ENCODE data around the gene MMP8. TPM values are rescaled to one million over a fixed set of nuclear protein-coding genes. Genes with fewer than 3 reads are reported as not detected.

The MMP8 gene
- total and polyA plus RNA-seq, 9 of the 15 experiments (the other 6 are each of a cell fraction or from before 2014, with no cell fraction given) = not detected

DNA sequence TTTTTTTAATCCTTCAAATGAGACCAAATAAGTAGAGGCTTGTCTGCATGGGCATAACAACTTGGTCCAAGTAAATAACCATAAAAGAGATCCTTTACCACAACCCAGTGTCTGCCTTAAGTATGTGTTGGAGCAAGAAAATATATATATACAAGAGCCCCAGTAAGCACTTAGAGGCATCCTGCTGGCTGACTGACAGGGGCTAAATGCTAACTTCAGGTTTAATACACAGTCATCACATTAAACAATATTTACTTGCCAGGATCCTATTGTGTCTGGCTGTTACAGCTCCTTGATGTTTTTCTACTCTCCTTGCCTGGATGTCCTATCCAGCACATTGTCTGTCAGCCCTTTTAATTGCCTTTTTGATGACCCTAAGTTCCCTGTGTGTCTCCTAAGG lies 62.1 kb downstream of the MMP8 start (continued):
- TF ChIP-seq, protein P1, sequence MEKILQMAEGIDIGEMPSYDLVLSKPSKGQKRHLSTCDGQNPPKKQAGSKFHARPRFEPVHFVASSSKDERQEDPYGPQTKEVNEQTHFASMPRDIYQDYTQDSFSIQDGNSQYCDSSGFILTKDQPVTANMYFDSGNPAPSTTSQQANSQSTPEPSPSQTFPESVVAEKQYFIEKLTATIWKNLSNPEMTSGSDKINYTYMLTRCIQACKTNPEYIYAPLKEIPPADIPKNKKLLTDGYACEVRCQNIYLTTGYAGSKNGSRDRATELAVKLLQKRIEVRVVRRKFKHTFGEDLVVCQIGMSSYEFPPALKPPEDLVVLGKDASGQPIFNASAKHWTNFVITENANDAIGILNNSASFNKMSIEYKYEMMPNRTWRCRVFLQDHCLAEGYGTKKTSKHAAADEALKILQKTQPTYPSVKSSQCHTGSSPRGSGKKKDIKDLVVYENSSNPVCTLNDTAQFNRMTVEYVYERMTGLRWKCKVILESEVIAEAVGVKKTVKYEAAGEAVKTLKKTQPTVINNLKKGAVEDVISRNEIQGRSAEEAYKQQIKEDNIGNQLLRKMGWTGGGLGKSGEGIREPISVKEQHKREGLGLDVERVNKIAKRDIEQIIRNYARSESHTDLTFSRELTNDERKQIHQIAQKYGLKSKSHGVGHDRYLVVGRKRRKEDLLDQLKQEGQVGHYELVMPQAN (IDR thresholded peaks at IDR 0.05; ENCODE audit: borderline replicate concordance) = no peak
- TF ChIP-seq, protein P2, sequence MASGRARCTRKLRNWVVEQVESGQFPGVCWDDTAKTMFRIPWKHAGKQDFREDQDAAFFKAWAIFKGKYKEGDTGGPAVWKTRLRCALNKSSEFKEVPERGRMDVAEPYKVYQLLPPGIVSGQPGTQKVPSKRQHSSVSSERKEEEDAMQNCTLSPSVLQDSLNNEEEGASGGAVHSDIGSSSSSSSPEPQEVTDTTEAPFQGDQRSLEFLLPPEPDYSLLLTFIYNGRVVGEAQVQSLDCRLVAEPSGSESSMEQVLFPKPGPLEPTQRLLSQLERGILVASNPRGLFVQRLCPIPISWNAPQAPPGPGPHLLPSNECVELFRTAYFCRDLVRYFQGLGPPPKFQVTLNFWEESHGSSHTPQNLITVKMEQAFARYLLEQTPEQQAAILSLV (tag; IDR thresholded peaks at IDR 0.05) = no peak

Other genes starting within 250 kb of the MMP8 start
Only the 7 nearest of the 8 such genes appear.
- not detected in 2 replicates for gene MMP7, start 194.2 kb downstream of the MMP8 start, total RNA-seq (2014; rRNA removed)
- gene MMP7, start 194.2 kb downstream of the MMP8 start, total RNA-seq (2014; rRNA removed; fragmentation: Illumina TruSeq; extraction: Trizol) = not detected in 2 replicates
- not detected in 2 replicates for gene MMP7, start 194.2 kb downstream of the MMP8 start, total RNA-seq (2015; rRNA removed; fragmentation: Illumina TruSeq; extraction: Trizol)
- 0.13 and 0.31 TPM in 2 replicates for gene MMP7, start 194.2 kb downstream of the MMP8 start, total RNA-seq (2021)
- not detected in 2 replicates for gene MMP7, start 194.2 kb downstream of the MMP8 start, polyA plus RNA-seq (2011; rRNA removed)
- gene MMP7, start 194.2 kb downstream of the MMP8 start, polyA plus RNA-seq (2014; fragmentation: Illumina TruSeq; extraction: Trizol) = not detected in 2 replicates
- not detected for gene MMP7, start 194.2 kb downstream of the MMP8 start, polyA plus RNA-seq (2014; fragmentation: Nextera tagmentation; extraction: Ambion mirVana)
- not detected in 2 replicates for gene MMP7, start 194.2 kb downstream of the MMP8 start, polyA plus RNA-seq (2014; rRNA removed)
- not detected in 2 replicates for gene MMP20, start 99.6 kb downstream of the MMP8 start, total RNA-seq (2014; rRNA removed)
- not detected in 2 replicates for gene MMP20, start 99.6 kb downstream of the MMP8 start, total RNA-seq (2014; rRNA removed; fragmentation: Illumina TruSeq; extraction: Trizol)
- gene MMP20, start 99.6 kb downstream of the MMP8 start, total RNA-seq (2015; rRNA removed; fragmentation: Illumina TruSeq; extraction: Trizol) = not detected in 2 replicates
- gene MMP20, start 99.6 kb downstream of the MMP8 start, total RNA-seq (2021) = not detected in 2 replicates
- not detected in 2 replicates for gene MMP20, start 99.6 kb downstream of the MMP8 start, polyA plus RNA-seq (2011; rRNA removed)
- gene MMP20, start 99.6 kb downstream of the MMP8 start, polyA plus RNA-seq (2014; fragmentation: Illumina TruSeq; extraction: Trizol) = not detected in 2 replicates
- not detected for gene MMP20, start 99.6 kb downstream of the MMP8 start, polyA plus RNA-seq (2014; fragmentation: Nextera tagmentation; extraction: Ambion mirVana)
- not detected in 2 replicates for gene MMP20, start 99.6 kb downstream of the MMP8 start, polyA plus RNA-seq (2014; rRNA removed)
- gene MMP27, start 19.2 kb downstream of the MMP8 start, total RNA-seq (2014; rRNA removed) = not detected in 2 replicates
- gene MMP27, start 19.2 kb downstream of the MMP8 start, total RNA-seq (2014; rRNA removed; fragmentation: Illumina TruSeq; extraction: Trizol) = not detected in 2 replicates
- not detected in 2 replicates for gene MMP27, start 19.2 kb downstream of the MMP8 start, total RNA-seq (2015; rRNA removed; fragmentation: Illumina TruSeq; extraction: Trizol)
- gene MMP27, start 19.2 kb downstream of the MMP8 start, total RNA-seq (2021) = not detected in 2 replicates
- gene MMP27, start 19.2 kb downstream of the MMP8 start, polyA plus RNA-seq (2011; rRNA removed) = not detected in 2 replicates
- gene MMP27, start 19.2 kb downstream of the MMP8 start, polyA plus RNA-seq (2014; fragmentation: Illumina TruSeq; extraction: Trizol) = not detected in 2 replicates
- gene MMP27, start 19.2 kb downstream of the MMP8 start, polyA plus RNA-seq (2014; fragmentation: Nextera tagmentation; extraction: Ambion mirVana) = not detected
- gene MMP27, start 19.2 kb downstream of the MMP8 start, polyA plus RNA-seq (2014; rRNA removed) = not detected in 2 replicates
- not detected in 2 replicates for gene MMP10, start 55.7 kb upstream of the MMP8 start, total RNA-seq (2014; rRNA removed)
- not detected in 2 replicates for gene MMP10, start 55.7 kb upstream of the MMP8 start, total RNA-seq (2014; rRNA removed; fragmentation: Illumina TruSeq; extraction: Trizol)
- gene MMP10, start 55.7 kb upstream of the MMP8 start, total RNA-seq (2015; rRNA removed; fragmentation: Illumina TruSeq; extraction: Trizol) = not detected in 2 replicates
- not detected in 2 replicates for gene MMP10, start 55.7 kb upstream of the MMP8 start, total RNA-seq (2021)
- gene MMP10, start 55.7 kb upstream of the MMP8 start, polyA plus RNA-seq (2011; rRNA removed) = not detected in 2 replicates
- not detected in 2 replicates for gene MMP10, start 55.7 kb upstream of the MMP8 start, polyA plus RNA-seq (2014; fragmentation: Illumina TruSeq; extraction: Trizol)
- not detected for gene MMP10, start 55.7 kb upstream of the MMP8 start, polyA plus RNA-seq (2014; fragmentation: Nextera tagmentation; extraction: Ambion mirVana)
- gene MMP10, start 55.7 kb upstream of the MMP8 start, polyA plus RNA-seq (2014; rRNA removed) = 0.15 TPM in 1 of 2 replicates, not detected in the other
- gene MMP1, start 73.2 kb upstream of the MMP8 start, total RNA-seq (2014; rRNA removed) = not detected in 2 replicates
- 0.15 TPM in 1 of 2 replicates, not detected in the other for gene MMP1, start 73.2 kb upstream of the MMP8 start, total RNA-seq (2014; rRNA removed; fragmentation: Illumina TruSeq; extraction: Trizol)
- 0.19 and 0.25 TPM in 2 replicates for gene MMP1, start 73.2 kb upstream of the MMP8 start, total RNA-seq (2015; rRNA removed; fragmentation: Illumina TruSeq; extraction: Trizol)
- 0.18 TPM in 1 of 2 replicates, not detected in the other for gene MMP1, start 73.2 kb upstream of the MMP8 start, total RNA-seq (2021)
- gene MMP1, start 73.2 kb upstream of the MMP8 start, polyA plus RNA-seq (2011; rRNA removed) = 0.07 and 0.33 TPM in 2 replicates
- gene MMP1, start 73.2 kb upstream of the MMP8 start, polyA plus RNA-seq (2014; fragmentation: Illumina TruSeq; extraction: Trizol) = 0.09 and 0.10 TPM in 2 replicates
- under 1 TPM in 1 of 2 experiments, not detected in 1; 0.06 TPM for gene MMP1, start 73.2 kb upstream of the MMP8 start, polyA plus RNA-seq (2014; fragmentation: Nextera tagmentation; extraction: Ambion mirVana)
- gene MMP1, start 73.2 kb upstream of the MMP8 start, polyA plus RNA-seq (2014; rRNA removed) = 0.07 TPM in 1 of 2 replicates, not detected in the other
- gene MMP3, start 118.7 kb upstream of the MMP8 start, total RNA-seq (2014; rRNA removed) = not detected in 2 replicates
- not detected in 2 replicates for gene MMP3, start 118.7 kb upstream of the MMP8 start, total RNA-seq (2014; rRNA removed; fragmentation: Illumina TruSeq; extraction: Trizol)
- not detected in 2 replicates for gene MMP3, start 118.7 kb upstream of the MMP8 start, total RNA-seq (2015; rRNA removed; fragmentation: Illumina TruSeq; extraction: Trizol)
- not detected in 2 replicates for gene MMP3, start 118.7 kb upstream of the MMP8 start, total RNA-seq (2021)
- gene MMP3, start 118.7 kb upstream of the MMP8 start, polyA plus RNA-seq (2011; rRNA removed) = not detected in 2 replicates
- not detected in 2 replicates for gene MMP3, start 118.7 kb upstream of the MMP8 start, polyA plus RNA-seq (2014; fragmentation: Illumina TruSeq; extraction: Trizol)
- not detected for gene MMP3, start 118.7 kb upstream of the MMP8 start, polyA plus RNA-seq (2014; fragmentation: Nextera tagmentation; extraction: Ambion mirVana)
- gene MMP3, start 118.7 kb upstream of the MMP8 start, polyA plus RNA-seq (2014; rRNA removed) = not detected in 2 replicates
- gene MMP12, start 150.0 kb upstream of the MMP8 start, total RNA-seq (2014; rRNA removed) = not detected in 2 replicates
- not detected in 2 replicates for gene MMP12, start 150.0 kb upstream of the MMP8 start, total RNA-seq (2014; rRNA removed; fragmentation: Illumina TruSeq; extraction: Trizol)
- not detected in 2 replicates for gene MMP12, start 150.0 kb upstream of the MMP8 start, total RNA-seq (2015; rRNA removed; fragmentation: Illumina TruSeq; extraction: Trizol)
- not detected in 2 replicates for gene MMP12, start 150.0 kb upstream of the MMP8 start, total RNA-seq (2021)
- gene MMP12, start 150.0 kb upstream of the MMP8 start, polyA plus RNA-seq (2011; rRNA removed) = not detected in 2 replicates
- not detected in 2 replicates for gene MMP12, start 150.0 kb upstream of the MMP8 start, polyA plus RNA-seq (2014; fragmentation: Illumina TruSeq; extraction: Trizol)
- gene MMP12, start 150.0 kb upstream of the MMP8 start, polyA plus RNA-seq (2014; fragmentation: Nextera tagmentation; extraction: Ambion mirVana) = not detected
- gene MMP12, start 150.0 kb upstream of the MMP8 start, polyA plus RNA-seq (2014; rRNA removed) = not detected in 2 replicates

Measured in K562 (cell line).